ENCODE measurements around the gene SLC4A5.

SLC4A5 gene

GRCh38 chr2:74312913-74313312, 30.3 kb downstream of the SLC4A5 start:
- DNase-seq (ENCODE audit: low read depth): no peak

- no peak for DNase-seq (ENCODE audit: low read depth)
Measured at GRCh38 chr2:74307720-74308119, 35.5 kb downstream of the SLC4A5 start.

GRCh38 chr2:74304332-74305148, 38.7 kb downstream of the SLC4A5 start:
- no peak for DNase-seq (ENCODE audit: low read depth)

GRCh38 chr2:74302865-74303264, 40.4 kb downstream of the SLC4A5 start:
- DNase-seq (ENCODE audit: low read depth): no peak

GRCh38 chr2:74301262-74301661, 42.0 kb downstream of the SLC4A5 start:
- DNase-seq (ENCODE audit: low read depth): no peak

DNA sequence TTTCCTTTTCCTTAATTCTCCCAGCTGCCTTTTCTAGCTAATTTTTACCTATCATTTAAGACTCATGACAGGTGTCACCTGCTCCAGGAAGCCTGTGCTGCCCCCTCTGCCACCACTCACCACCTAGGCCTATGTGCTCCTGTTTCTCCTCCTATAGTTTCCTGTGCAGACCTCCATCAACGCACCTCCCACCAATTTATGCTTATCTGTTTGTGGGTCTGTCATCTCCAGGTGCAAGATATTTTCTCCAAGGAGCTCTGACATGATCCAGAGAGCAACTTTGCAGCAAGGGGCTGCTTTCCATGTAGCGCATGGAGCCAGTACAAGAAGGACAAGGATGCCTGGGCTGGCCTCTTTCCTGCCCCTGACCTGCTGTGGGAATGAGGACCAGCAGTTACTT, 42.7 kb downstream of the SLC4A5 start:
- DNase-seq (ENCODE audit: low read depth): no peak

DNA sequence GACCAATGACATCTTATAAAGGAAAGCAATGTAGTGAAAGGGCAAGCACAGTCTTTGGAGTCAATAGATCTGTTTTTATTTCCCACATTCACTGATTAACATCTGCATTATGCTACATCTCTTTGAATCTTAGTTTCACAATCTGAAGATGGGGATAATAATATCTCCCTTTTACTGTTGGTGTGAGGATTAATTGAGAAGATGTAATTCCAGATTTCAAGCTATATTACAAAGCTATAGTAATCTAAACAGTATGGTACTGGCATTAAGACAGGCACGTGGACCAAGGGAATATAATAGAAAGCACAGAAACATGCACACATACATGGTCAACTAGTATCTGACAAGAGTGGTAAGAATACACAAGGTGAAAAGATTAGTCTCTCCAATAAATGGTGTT, 45.3 kb downstream of the SLC4A5 start:
- DNase-seq (ENCODE audit: low read depth): no peak

GRCh38 chr2:74297391-74297790, 45.8 kb downstream of the SLC4A5 start:
- DNase-seq (ENCODE audit: low read depth): no peak

DNA sequence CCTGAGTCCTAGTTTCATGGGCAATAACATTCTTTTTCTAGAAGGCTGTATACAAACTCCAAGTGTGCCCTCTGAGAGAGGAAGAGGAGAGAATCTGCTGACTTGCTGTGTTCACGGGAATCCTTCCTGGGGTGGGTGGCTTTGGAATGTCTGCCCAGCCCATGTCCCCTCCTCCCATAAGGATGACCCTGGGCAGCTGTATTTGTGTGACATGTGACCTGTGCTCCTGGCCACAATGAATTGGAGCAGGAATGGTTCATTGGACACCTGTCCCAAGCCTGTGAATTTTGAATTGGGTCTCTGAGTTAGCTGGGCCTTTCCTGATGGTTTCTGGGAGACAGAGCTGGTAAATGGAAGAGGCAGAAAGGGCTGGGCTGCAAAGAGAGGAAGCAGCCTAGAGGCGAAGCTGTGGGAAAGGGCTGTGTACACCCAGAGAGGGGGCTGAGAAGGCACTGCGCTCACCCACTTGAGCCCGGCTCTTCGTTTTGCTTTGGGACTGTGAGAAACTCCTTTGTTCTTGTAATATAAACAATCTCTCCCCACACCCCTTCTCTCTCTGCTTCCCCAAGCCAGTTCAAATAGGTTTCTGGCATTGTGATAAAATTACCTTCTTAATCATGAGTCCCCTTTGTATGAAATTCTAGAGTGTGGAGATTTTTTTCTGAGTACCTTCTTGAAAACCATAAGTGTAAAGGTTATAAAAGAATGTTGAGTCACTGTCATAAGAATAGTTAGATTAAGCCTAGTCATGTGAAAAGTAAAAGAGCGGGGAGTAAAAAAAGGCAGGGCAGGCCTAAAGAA, 49.8 kb downstream of the SLC4A5 start:
- no peak for DNase-seq (ENCODE audit: low read depth)

GRCh38 chr2:74292751-74293150, 50.5 kb downstream of the SLC4A5 start:
- DNase-seq (ENCODE audit: low read depth): no peak

DNA sequence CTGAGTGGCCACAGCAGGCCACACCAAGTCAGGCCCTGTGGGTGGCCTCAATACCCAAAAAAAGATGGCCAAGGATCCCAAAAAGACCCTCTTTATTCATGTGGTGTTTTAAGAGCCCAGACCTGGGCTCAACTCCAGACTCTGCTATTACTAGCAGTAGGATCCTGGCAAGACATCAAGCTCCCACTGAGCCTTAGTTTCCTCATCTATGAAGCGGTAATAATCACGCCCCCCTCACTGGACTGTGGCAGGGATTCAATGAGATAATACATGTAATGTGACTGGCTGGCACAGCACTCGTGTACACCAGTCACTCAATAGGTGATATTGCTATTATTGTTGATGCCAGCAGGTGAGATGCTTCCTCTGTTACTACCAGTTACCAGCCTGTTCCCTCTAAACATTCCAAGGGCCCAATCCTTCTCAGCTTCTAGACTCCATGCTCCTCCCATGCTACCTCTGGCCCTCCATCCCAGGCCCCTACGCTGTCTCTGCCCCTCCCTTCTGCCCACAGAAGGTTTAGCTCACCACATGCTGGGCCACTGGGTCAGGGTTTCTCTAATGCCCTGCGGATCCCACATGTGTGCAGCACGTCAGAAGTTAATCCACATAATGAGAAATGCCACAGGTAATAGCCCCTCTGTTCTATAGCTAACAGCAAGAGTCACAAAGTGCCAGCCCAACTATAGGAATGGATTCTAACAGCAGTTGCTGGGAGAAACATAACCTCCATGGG, 51.2 kb downstream of the SLC4A5 start:
- DNase-seq (ENCODE audit: low read depth): no peak

- DNase-seq (ENCODE audit: low read depth): no peak
Measured at GRCh38 chr2:74291218-74291544, 52.0 kb downstream of the SLC4A5 start.

GRCh38 chr2:74290466-74291217, 52.6 kb downstream of the SLC4A5 start:
- DNase-seq (ENCODE audit: low read depth): no peak

GRCh38 chr2:74290066-74290465, 53.1 kb downstream of the SLC4A5 start:
- DNase-seq (ENCODE audit: low read depth): no peak

DNA sequence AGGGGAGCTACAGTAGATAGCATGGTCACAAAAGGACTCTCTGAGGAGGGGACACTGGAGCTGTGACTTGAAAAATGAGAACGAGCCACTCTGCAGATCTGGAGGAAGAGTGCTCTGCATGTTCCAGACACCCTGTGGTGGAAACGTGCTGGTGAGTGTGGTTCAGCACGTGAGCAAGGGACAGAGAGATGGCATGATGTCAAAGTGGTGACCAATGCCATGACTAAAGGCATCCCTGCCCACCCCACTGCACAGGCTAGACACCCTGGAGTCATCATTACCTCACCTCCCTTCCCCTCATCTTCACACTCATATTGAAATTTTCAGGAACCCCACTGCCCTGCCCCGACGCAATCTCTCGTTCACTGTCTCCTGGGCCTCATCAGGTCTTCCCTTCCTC, 56.5 kb downstream of the SLC4A5 start:
- DNase-seq (ENCODE audit: low read depth): no peak

- no peak for DNase-seq (ENCODE audit: low read depth)
Measured at GRCh38 chr2:74281141-74281975, 61.9 kb downstream of the SLC4A5 start.

DNA sequence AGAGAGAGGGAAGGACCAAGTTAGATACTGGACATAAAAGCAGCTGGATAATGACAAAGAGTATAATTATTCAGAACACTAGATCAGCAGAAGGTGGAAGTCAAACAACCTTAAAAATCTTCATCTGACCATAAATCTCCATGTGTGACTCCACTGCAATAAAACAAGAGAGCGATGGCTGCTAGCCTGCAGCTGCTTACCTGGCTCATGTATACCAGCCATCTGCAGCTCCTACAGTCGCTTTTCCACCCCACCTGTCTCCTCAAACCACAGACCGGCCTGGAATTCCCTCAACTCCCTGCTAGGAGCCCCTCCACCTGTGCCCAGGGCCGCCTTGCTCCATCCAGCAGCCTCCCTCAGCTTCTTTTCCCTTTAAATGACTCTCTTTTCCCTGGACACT, 64.5 kb downstream of the SLC4A5 start:
- no peak for DNase-seq (ENCODE audit: low read depth)

DNA sequence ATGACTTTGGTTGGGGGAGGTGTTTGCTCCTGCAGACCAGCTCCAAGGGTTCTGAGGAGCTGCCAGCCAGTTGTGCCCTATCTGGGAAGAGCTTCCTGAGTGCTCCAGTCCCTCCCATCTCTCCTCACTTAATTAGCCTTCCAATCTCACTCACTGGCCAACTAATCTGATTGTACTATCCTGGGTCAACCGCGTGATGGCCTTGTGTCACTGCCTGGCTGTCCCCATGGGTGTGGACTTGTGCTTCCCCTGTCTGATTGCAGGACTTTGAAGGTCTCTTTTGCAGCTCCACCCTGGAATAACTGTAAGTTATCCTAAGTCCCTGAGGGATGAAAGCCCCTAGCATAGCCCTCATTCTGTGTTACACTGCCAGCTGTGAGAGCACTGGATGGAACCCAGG, 65.0 kb downstream of the SLC4A5 start:
- no peak for DNase-seq (ENCODE audit: low read depth)

DNA sequence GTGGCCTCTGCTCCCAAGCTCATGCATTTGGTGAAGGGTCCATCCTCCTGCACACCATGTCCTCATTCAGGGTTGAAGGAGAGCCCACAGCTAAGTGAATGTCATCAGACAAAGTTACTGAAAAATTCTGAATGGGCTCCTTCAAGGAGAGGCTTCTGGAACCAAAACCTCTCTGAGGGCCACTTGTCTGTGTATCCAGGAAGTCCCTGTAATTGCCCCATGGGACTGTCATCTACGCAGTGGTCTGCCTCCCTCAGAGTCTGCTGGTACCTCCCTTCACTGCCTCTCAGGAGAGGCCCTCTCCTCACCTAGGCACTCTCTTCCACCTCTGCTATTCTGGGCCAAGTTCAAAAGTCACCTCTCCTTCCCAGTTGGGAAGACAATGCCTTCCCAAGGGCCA, 68.0 kb downstream of the SLC4A5 start:
- no peak for DNase-seq (ENCODE audit: low read depth)

GRCh38 chr2:74269667-74270066, 73.5 kb downstream of the SLC4A5 start:
- no peak for DNase-seq (ENCODE audit: low read depth)

DNA sequence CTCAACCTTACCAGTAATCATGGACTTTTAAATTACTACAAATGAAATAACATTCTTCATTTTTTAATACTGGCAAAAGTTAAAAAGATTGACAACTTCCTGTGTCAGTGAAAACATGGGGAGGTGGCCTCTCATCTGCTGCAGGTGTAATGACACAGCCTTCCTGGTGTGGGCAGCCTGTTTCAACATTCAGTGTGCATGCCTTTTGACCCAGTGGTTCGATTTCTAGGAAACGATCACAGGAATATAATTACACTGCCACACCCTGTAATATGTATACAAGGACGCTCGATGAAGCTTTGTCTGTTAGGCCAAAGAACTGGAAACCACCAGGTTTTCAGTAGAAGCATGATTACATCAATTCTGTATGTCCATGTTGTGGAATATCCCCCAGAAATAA, 76.1 kb downstream of the SLC4A5 start:
- DNase-seq (ENCODE audit: low read depth): peak; percentile 12

Measured in activated T-cell treated with anti-CD3 and anti-CD28 coated beads for 24 hours (primary cell).